Breast epithelium (tissue), 4 donors: ENCODE measurements around the gene LUC7L3. TPM values are rescaled to one million over a fixed set of nuclear protein-coding genes. Genes with fewer than 3 reads are reported as not detected.
"Not testable (repeated sequence)": the region's sequence is repeated elsewhere in the genome, so short reads cannot be mapped to it uniquely, and the experiment has no call there.

Experiments used
- DNase-seq, 2 donors: peaks; one replicate each; pipeline ENCODE4 v3.0.0-alpha.2; 2019; ENCODE audit warnings: low spot score in 2 of 2
- H3K27ac ChIP-seq, 2 donors: fragments of 200-600 bp; sonication (generic) in 1 of 2; one replicate each; pipeline ENCODE4 v1.5.1; 2016 to 2019; ENCODE audit warnings: mild to moderate bottlenecking in 1 of 2
- H3K27me3 ChIP-seq, 2 donors: fragments of 200-600 bp; sonication (generic) in 1 of 2; one replicate each; pipeline versions ENCODE4 v1.5.1 to v1.6.0; 2017 to 2019; ENCODE audit warnings: control low read depth in 1 of 2, mild to moderate bottlenecking in 1 of 2
- H3K36me3 ChIP-seq: fragments of 200-600 bp; one replicate; pipeline ENCODE4 v1.5.1; 2019
- H3K4me1 ChIP-seq, 2 donors: fragments of 200-600 bp; sonication (generic); one replicate each; pipeline ENCODE4 v1.5.1; 2016 to 2019; ENCODE audit warnings: control low read depth in 1 of 2
- H3K4me3 ChIP-seq, 3 donors: fragments of 200-600 bp; sonication (generic); 1 replicate in 2 of 3; 2 replicates in 1 of 3; pipeline ENCODE4 v1.5.1; 2016 to 2019; ENCODE audit warnings: mild to moderate bottlenecking in 3 of 3, moderate library complexity in 2 of 3
- H3K9me3 ChIP-seq, 2 donors: fragments of 200-600 bp; sonication (generic) in 1 of 2; one replicate each; pipeline ENCODE4 v1.5.1; 2016 to 2019; ENCODE audit warnings: control low read depth in 1 of 2
- CTCF ChIP-seq, 3 donors: fragments of 450-650 bp; IDR thresholded peaks; one replicate each; pipeline ENCODE4 v1.5.1; 2016 to 2017; ENCODE audit warnings: antibody characterized with exemption in 3 of 3, mild to moderate bottlenecking in 3 of 3, moderate library complexity in 3 of 3
- POLR2A ChIP-seq: fragments of 450-650 bp; IDR thresholded peaks from one replicate; pipeline ENCODE4 v1.6.1; 2016; ENCODE audit warnings: antibody characterized with exemption, mild to moderate bottlenecking, moderate library complexity
- POLR2AphosphoS5 ChIP-seq, 3 donors: sonication (generic); formaldehyde crosslinking; IDR thresholded peaks; one replicate each; pipeline ENCODE4 v1.6.1; 2017; ENCODE audit warnings: antibody characterized with exemption in 3 of 3
- intact Hi-C: fragments of 100-400 bp; cut with DNase I; formaldehyde crosslinking; loops from one replicate; pipeline ENCODE4 v1.15.1; 2023; ENCODE audit warnings: low total_unique reads
- total RNA-seq, 3 donors: library from RNA; depleted of rRNA; stranded (reverse); fragments of >200 nt; gene quantifications; one replicate each; pipeline ENCODE4 v1.1.0, GENCODE V29; 2016

The LUC7L3 gene
- total RNA-seq, 3 donors from 2014 or later, result 70.7 to 161 (median 104) TPM

- no peak for DNase-seq
- TF ChIP-seq POLR2A, result no peak
- no peak for TF ChIP-seq CTCF (IDR thresholded peaks at IDR 0.05)
- TF ChIP-seq POLR2AphosphoS5 (IDR thresholded peaks at IDR 0.05), result no peak
- intact Hi-C loops, result no loop called here
- Histone ChIP-seq H3K27me3 (no peaks in the 10 kb centered on the region), H3K36me3 (peaks cover under 1% of the 10 kb centered on the region), H3K4me1 (peaks cover 3 to 6% of the 10 kb centered on the region in 2 donors), H3K4me3 (no peak overlapping the region), H3K27ac (peak overlapping the region in 1 of 2 donors; percentile 33), H3K9me3 (no peaks in the 10 kb centered on the region)
Observed at GRCh38 chr17:50703162-50703561, 16.2 kb upstream of the LUC7L3 start.

- Histone ChIP-seq H3K27me3 (no peaks in the 10 kb centered on the region), H3K4me3 (peak within 1 kb of the TSS; percentile 60 to 75 (median 74)), H3K4me1 (peaks cover 7 to 17% of the 10 kb centered on the region in 2 donors), H3K27ac (peak within 1 kb of the TSS; percentile 92 to 98), H3K9me3 (no peaks in the 10 kb centered on the region), H3K36me3 (no peaks in the 10 kb centered on the region)
- no peak for TF ChIP-seq CTCF (IDR thresholded peaks at IDR 0.05)
- peak; percentile 84 to 87 (median 87) for TF ChIP-seq POLR2AphosphoS5 (IDR thresholded peaks at IDR 0.05)
- TF ChIP-seq POLR2A, result peak; percentile 30
- peak; percentile 86 to 90 for DNase-seq
- intact Hi-C loops, result loop anchor here (2.0 kb wide), 1 partner anchor 73 kb away; the partner anchor contains the start of gene ABCC3
Observed at GRCh38 chr17:50707289-50708049, 11.9 kb upstream of the LUC7L3 start, which contains the start of gene ANKRD40. ANKRD40 (minus strand) TSS chr17:50707914; CDS start chr17:50707654, 260 bp downstream.

- H3K27me3 ChIP-seq, result no peaks in the 10 kb centered on the region
- TF ChIP-seq POLR2AphosphoS5 (IDR thresholded peaks at IDR 0.05) (peak in 1 of 3 donors; percentile 2), CTCF (IDR thresholded peaks at IDR 0.05) (no peak)
- intact Hi-C loops, result no loop called here
- H3K27ac ChIP-seq, result peak overlapping the region; percentile 92 to 98
- no peak for DNase-seq
- H3K9me3 ChIP-seq, result no peaks in the 10 kb centered on the region
- H3K4me3 ChIP-seq, result peak overlapping the region; percentile 60 to 75 (median 74)
- H3K4me1 ChIP-seq, result peaks cover 7 to 17% of the 10 kb centered on the region in 2 donors
- no peaks in the 10 kb centered on the region for H3K36me3 ChIP-seq
Observed at GRCh38 chr17:50708050-50709000, 11.1 kb upstream of the LUC7L3 start.

GRCh38 chr17:50709053-50709452 lies 10.3 kb upstream of the LUC7L3 start:
- H3K9me3 ChIP-seq, intact Hi-C loops, H3K36me3 ChIP-seq, H3K27me3 ChIP-seq, DNase-seq: not testable (repeated sequence)
- peak overlapping the region; percentile 92 to 98 for H3K27ac ChIP-seq
- H3K4me3 ChIP-seq, result peak overlapping the region in 1 of 3 donors; percentile 75
- H3K4me1 ChIP-seq, result peaks cover 5 to 17% of the 10 kb centered on the region in 2 donors

GRCh38 chr17:50710025-50710424 lies 9.4 kb upstream of the LUC7L3 start:
- intact Hi-C loops, result no loop called here
- Histone ChIP-seq H3K27ac (peak overlapping the region; percentile 41 to 98), H3K4me1 (peaks cover 4 to 17% of the 10 kb centered on the region in 2 donors), H3K9me3 (no peaks in the 10 kb centered on the region), H3K27me3 (no peaks in the 10 kb centered on the region), H3K4me3 (no peak overlapping the region), H3K36me3 (no peaks in the 10 kb centered on the region)
- no peak for DNase-seq
- TF ChIP-seq POLR2A, result no peak
- no peak for TF ChIP-seq CTCF (IDR thresholded peaks at IDR 0.05)
- TF ChIP-seq POLR2AphosphoS5 (IDR thresholded peaks at IDR 0.05), result no peak
